H9 (cell line): Measurements from ENCODE around the gene NDUFB8. TPM values are rescaled to one million over a fixed set of nuclear protein-coding genes. Genes with fewer than 3 reads are reported as not detected.

Experiments used
- DNase-seq: peaks from one replicate; pipeline ENCODE4 v3.0.0-alpha.2; 2017
- H2AFZ ChIP-seq: one replicate; pipeline ENCODE4 v1.6.1; 2013; ENCODE audit warnings: mild to moderate bottlenecking, low read length, control low read depth, moderate library complexity
- H2AK5ac ChIP-seq: 2 replicates; pipeline ENCODE4 v1.6.1; 2013; ENCODE audit warnings: low read length, control low read depth, mixed read lengths; ENCODE audit not compliant: insufficient read length
- H2BK120ac ChIP-seq: one replicate; pipeline ENCODE4 v1.6.1; 2013; ENCODE audit warnings: low read depth, mild to moderate bottlenecking, low read length, control low read depth, inconsistent platforms; ENCODE audit not compliant: poor library complexity, severe bottlenecking
- H2BK12ac ChIP-seq: 2 replicates; pipeline ENCODE4 v1.6.1; 2013; ENCODE audit warnings: low read length, control low read depth, mixed read lengths, low read depth; ENCODE audit not compliant: insufficient read length
- H2BK15ac ChIP-seq: 2 replicates; pipeline ENCODE4 v1.6.1; 2013; ENCODE audit warnings: low read depth, low read length, control low read depth
- H2BK20ac ChIP-seq: one replicate; pipeline ENCODE4 v1.6.1; 2013; ENCODE audit warnings: low read depth, mild to moderate bottlenecking, low read length, control low read depth, inconsistent platforms; ENCODE audit not compliant: poor library complexity, severe bottlenecking
- H2BK5ac ChIP-seq: 2 replicates; pipeline ENCODE4 v1.6.1; 2013; ENCODE audit warnings: low read length, control low read depth, mixed read lengths; ENCODE audit not compliant: insufficient read length
- H3K14ac ChIP-seq: 2 replicates; pipeline ENCODE4 v1.6.1; 2013; ENCODE audit warnings: low read length, control low read depth; ENCODE audit not compliant: insufficient read depth
- H3K18ac ChIP-seq: 2 replicates; pipeline ENCODE4 v1.6.1; 2013; ENCODE audit warnings: low read depth, mild to moderate bottlenecking, mixed read lengths, low read length, control low read depth; ENCODE audit not compliant: insufficient read length
- H3K23ac ChIP-seq: 2 replicates; pipeline ENCODE4 v1.6.1; 2013; ENCODE audit warnings: low read length, control low read depth, mixed read lengths, low read depth; ENCODE audit not compliant: insufficient read length
- H3K23me2 ChIP-seq: 2 replicates; pipeline ENCODE4 v1.6.1; 2013; ENCODE audit warnings: low read depth, mild to moderate bottlenecking, mixed read lengths, low read length, control low read depth; ENCODE audit not compliant: insufficient read length, poor library complexity, severe bottlenecking
- H3K27ac ChIP-seq: 2 replicates; pipeline ENCODE4 v1.5.1; 2013; ENCODE audit warnings: low read length, control low read depth, mixed read lengths, low read depth; ENCODE audit not compliant: insufficient read length
- H3K27me3 ChIP-seq: 2 replicates; pipeline ENCODE4 v1.6.1; 2013; ENCODE audit warnings: low read length, control low read depth, inconsistent platforms; ENCODE audit not compliant: insufficient read depth
- H3K4ac ChIP-seq: 2 replicates; pipeline ENCODE4 v1.6.1; 2013; ENCODE audit warnings: low read depth, mild to moderate bottlenecking, control low read depth, inconsistent platforms, low read length, moderate library complexity
- H3K4me1 ChIP-seq: 2 replicates; pipeline ENCODE4 v1.6.1; 2013; ENCODE audit warnings: low read length, control low read depth, inconsistent platforms; ENCODE audit not compliant: insufficient read depth
- H3K4me2 ChIP-seq: 2 replicates; pipeline ENCODE4 v1.6.1; 2013; ENCODE audit warnings: low read length, control low read depth, mixed read lengths; ENCODE audit not compliant: insufficient read length, insufficient read depth
- H3K56ac ChIP-seq: 2 replicates; pipeline ENCODE4 v1.6.1; 2013; ENCODE audit warnings: low read depth, mild to moderate bottlenecking, mixed read lengths, low read length, control low read depth; ENCODE audit not compliant: insufficient read length
- H3K79me1 ChIP-seq: 2 replicates; pipeline ENCODE4 v1.6.1; 2013; ENCODE audit warnings: low read depth, mild to moderate bottlenecking, moderate library complexity, low read length, control low read depth, inconsistent platforms; ENCODE audit not compliant: insufficient read depth, poor library complexity, severe bottlenecking
- H3K79me2 ChIP-seq: 2 replicates; pipeline ENCODE4 v1.6.1; 2013; ENCODE audit warnings: low read length, control low read depth, inconsistent platforms; ENCODE audit not compliant: insufficient read depth
- H3K9ac ChIP-seq: 2 replicates; pipeline ENCODE4 v1.6.1; 2013; ENCODE audit warnings: low read length, control low read depth, mixed read lengths; ENCODE audit not compliant: insufficient read length; ENCODE audit errors: extremely low read depth
- H3K9me3 ChIP-seq: one replicate; pipeline ENCODE4 v1.6.1; 2013; ENCODE audit warnings: low read depth, low read length, inconsistent platforms; ENCODE audit not compliant: control insufficient read depth
- H3T11ph ChIP-seq: one replicate; pipeline ENCODE4 v1.6.1; 2013; ENCODE audit warnings: mild to moderate bottlenecking, low read length, control low read depth, inconsistent platforms
- H4K20me1 ChIP-seq: one replicate; pipeline ENCODE4 v1.6.1; 2013; ENCODE audit not compliant: control insufficient read depth, insufficient read length, insufficient read depth
- H4K5ac ChIP-seq: 2 replicates; pipeline ENCODE4 v1.6.1; 2013; ENCODE audit warnings: low read depth, mild to moderate bottlenecking, mixed read lengths, low read length, control low read depth; ENCODE audit not compliant: insufficient read length
- H4K8ac ChIP-seq: replicated peaks from 2 replicates; pipeline ENCODE4 v1.6.1; 2013; ENCODE audit warnings: low read length, control low read depth, mixed read lengths, low read depth; ENCODE audit not compliant: insufficient read length
- H4K91ac ChIP-seq: 2 replicates; pipeline ENCODE4 v1.6.1; 2013; ENCODE audit warnings: low read depth, mild to moderate bottlenecking, moderate library complexity, mixed read lengths, low read length, control low read depth; ENCODE audit not compliant: insufficient read length
- H3K27ac Mint-ChIP-seq, 3 experiments: 2 replicates in 2 of 3; 3 replicates in 1 of 3; pipeline ENCODE4 v1.8.0; 2020 to 2021; ENCODE audit warnings: mixed read lengths in 3 of 3, mild to moderate bottlenecking in 1 of 3, moderate library complexity in 1 of 3
- H3K27me3 Mint-ChIP-seq: 2 replicates; pipeline ENCODE4 v1.8.0; 2021; ENCODE audit warnings: low read depth, mild to moderate bottlenecking, moderate library complexity, mixed read lengths
- H3K36me3 Mint-ChIP-seq, 3 experiments: 2 replicates in 2 of 3; 3 replicates in 1 of 3; pipeline ENCODE4 v1.8.0; 2020 to 2021; ENCODE audit warnings: low read depth in 3 of 3, mixed read lengths in 3 of 3; ENCODE audit not compliant: insufficient read depth in 1 of 3
- H3K4me1 Mint-ChIP-seq, 2 experiments: 2 replicates each; pipeline ENCODE4 v1.8.0; 2020; ENCODE audit warnings: mixed read lengths in 2 of 2
- H3K4me3 Mint-ChIP-seq, 2 experiments: 2 replicates in 1 of 2; 3 replicates in 1 of 2; pipeline ENCODE4 v1.8.0; 2020 to 2021; ENCODE audit warnings: mild to moderate bottlenecking in 2 of 2, mixed read lengths in 2 of 2, moderate library complexity in 1 of 2
- H3K9me3 Mint-ChIP-seq, 2 experiments: 2 replicates in 1 of 2; 3 replicates in 1 of 2; pipeline ENCODE4 v1.8.0; 2020; ENCODE audit warnings: mild to moderate bottlenecking in 2 of 2, mixed read lengths in 2 of 2, moderate library complexity in 1 of 2
- CTCF ChIP-seq: fragments of 200-600 bp; sonication (generic); conservative IDR thresholded peaks from 3 replicates; pipeline ENCODE4 v1.8.0; 2021; ENCODE audit warnings: antibody characterized with exemption, mild to moderate bottlenecking
- WGBS: extraction: QIAGEN DNeasy Blood & Tissue Kit; methylation state at CpG from one replicate; pipeline ENCODE4 v1.1.7; 2013; ENCODE audit warnings: missing lambda C conversion rate, low lambda C conversion rate, mixed read lengths; ENCODE audit not compliant: insufficient read length; ENCODE audit errors: extremely low coverage; 5-methylcytosine and 5-hydroxymethylcytosine counted together
- total RNA-seq: library from RNA; stranded (reverse); gene quantifications from 2 replicates; pipeline ENCODE4 v1.2.1, GENCODE V29; 2021

The NDUFB8 gene
- total RNA-seq, 1 experiment from 2014 or later: 205 TPM

DNA sequence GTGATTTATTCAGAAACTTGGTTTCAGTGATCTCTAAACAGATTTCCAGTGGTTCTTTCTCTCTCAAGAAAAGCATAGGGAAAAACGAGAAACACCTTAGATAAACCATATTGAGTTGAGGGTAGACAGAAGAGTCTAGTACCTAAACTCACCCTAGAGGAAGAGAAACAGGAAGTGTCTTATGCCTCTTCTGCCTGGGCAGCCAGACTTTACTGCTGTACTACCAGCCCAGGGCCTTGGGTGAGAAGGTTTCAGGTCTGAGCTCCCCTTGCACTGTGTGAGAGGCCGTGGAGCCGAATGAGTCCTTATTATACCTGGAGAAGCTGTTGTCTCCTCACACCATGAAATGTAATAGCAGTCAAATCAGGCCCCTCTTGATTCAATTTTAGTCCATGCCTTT, 24.3 kb upstream of the NDUFB8 start:
- Histone ChIP-seq H4K91ac (no peak overlapping the region), H3K4me1 (no peaks in the 10 kb centered on the region), H2AK5ac (no peak overlapping the region), H3K14ac (no peak overlapping the region), H3K9ac (no peak overlapping the region), H3K79me1 (no peaks in the 10 kb centered on the region), H2BK15ac (no peak overlapping the region), H3K27ac (no peak overlapping the region), H4K8ac (no peak overlapping the region), H2AFZ (no peak overlapping the region), H2BK20ac (no peak overlapping the region), H3K18ac (no peak overlapping the region), H2BK12ac (no peak overlapping the region), H3K79me2 (no peaks in the 10 kb centered on the region), H4K20me1 (no peaks in the 10 kb centered on the region), H4K5ac (no peak overlapping the region), H3K23ac (no peak overlapping the region), H3T11ph (no peak overlapping the region), H3K27me3 (no peaks in the 10 kb centered on the region), H2BK120ac (no peak overlapping the region), H3K56ac (no peak overlapping the region), H3K23me2 (no peaks in the 10 kb centered on the region), H3K4ac (no peak overlapping the region), H3K9me3 (no peaks in the 10 kb centered on the region), H3K4me2 (no peak overlapping the region), H2BK5ac (no peak overlapping the region)
- peaks cover 9 to 45% (median 25%) of the 10 kb centered on the region in 3 experiments for H3K36me3 Mint-ChIP-seq
- no peak for TF ChIP-seq CTCF
- no peak overlapping the region for H3K27ac Mint-ChIP-seq
- H3K4me3 Mint-ChIP-seq: no peak overlapping the region
- no peaks in the 10 kb centered on the region for H3K4me1 Mint-ChIP-seq
- WGBS: no CpG with 5 or more reads among the region's 3 CpGs
- no peak for DNase-seq
- H3K27me3 Mint-ChIP-seq: peaks cover 2% of the 10 kb centered on the region; the same call in 1 of the 2 replicates
- H3K9me3 Mint-ChIP-seq: no peaks in the 10 kb centered on the region
